Fibroblast of lung (primary cell): Measurements from ENCODE around the gene AP4B1. TPM values are rescaled to one million over a fixed set of nuclear protein-coding genes. Genes with fewer than 3 reads are reported as not detected.

Experiments used
- DNase-seq, 2 donors: peaks; one replicate each; pipeline versions ENCODE4 v3.0.0 to v3.0.0-alpha.2; 2010; ENCODE audit warnings: low read depth in 2 of 2
- H2AFZ ChIP-seq: 2 replicates; pipeline ENCODE4 v1.5.1; 2012; ENCODE audit warnings: low read length, control low read depth, inconsistent platforms
- H3K27ac ChIP-seq: 2 replicates; pipeline ENCODE4 v1.5.1; 2011; ENCODE audit warnings: low read length, control low read depth; ENCODE audit not compliant: insufficient read depth
- H3K27me3 ChIP-seq: 2 replicates; pipeline ENCODE4 v1.5.1; 2011; ENCODE audit warnings: mild to moderate bottlenecking, low read length; ENCODE audit not compliant: control insufficient read depth, insufficient read depth
- H3K36me3 ChIP-seq: 2 replicates; pipeline ENCODE4 v1.5.1; 2011; ENCODE audit warnings: low read length; ENCODE audit not compliant: control insufficient read depth, insufficient read depth
- H3K4me1 ChIP-seq: 2 replicates; pipeline ENCODE4 v1.5.1; 2011; ENCODE audit warnings: low read length; ENCODE audit not compliant: control insufficient read depth, insufficient read depth; ENCODE audit errors: extremely low read depth
- H3K4me2 ChIP-seq: 2 replicates; pipeline ENCODE4 v1.5.1; 2011; ENCODE audit warnings: low read length, control low read depth; ENCODE audit not compliant: insufficient read depth; ENCODE audit errors: extremely low read depth
- H3K4me3 ChIP-seq, 4 experiments: fragments of 200-600 bp in 1 of 4; sonication (generic) in 1 of 4; replicated peaks in 1 of 4; 2 replicates each; pipeline ENCODE4 v1.5.1; 2011 to 2016; ENCODE audit warnings: low read length in 4 of 4, low read depth in 3 of 4, mild to moderate bottlenecking in 3 of 4, control low read depth in 2 of 4, inconsistent platforms in 1 of 4, mixed read lengths in 1 of 4; ENCODE audit not compliant: insufficient read depth in 1 of 4; ENCODE audit errors: control extremely low read depth in 1 of 4
- H3K79me2 ChIP-seq: 2 replicates; pipeline ENCODE4 v1.5.1; 2012; ENCODE audit warnings: mild to moderate bottlenecking, low read length, inconsistent platforms; ENCODE audit not compliant: control insufficient read depth, insufficient read depth
- H3K9ac ChIP-seq: 2 replicates; pipeline ENCODE4 v1.5.1; 2011; ENCODE audit warnings: mild to moderate bottlenecking, low read length, control low read depth; ENCODE audit not compliant: insufficient read depth
- H3K9me3 ChIP-seq: 2 replicates; pipeline ENCODE4 v1.5.1; 2012; ENCODE audit warnings: low read depth, low read length; ENCODE audit not compliant: control insufficient read depth, insufficient read depth
- H4K20me1 ChIP-seq: 2 replicates; pipeline ENCODE4 v1.5.1; 2011; ENCODE audit warnings: low read length; ENCODE audit not compliant: control insufficient read depth, insufficient read depth; ENCODE audit errors: extremely low read depth
- CTCF ChIP-seq, 2 donors: IDR thresholded peaks in 1 of 2; conservative IDR thresholded peaks in 1 of 2; 1 replicate in 1 of 2; 2 replicates in 1 of 2; pipeline ENCODE4 v1.5.1; 2011 to 2012; ENCODE audit warnings: low read length in 2 of 2, control low read depth in 1 of 2, inconsistent platforms in 1 of 2, low read depth in 1 of 2, mild to moderate bottlenecking in 1 of 2
- EZH2 ChIP-seq: IDR thresholded peaks from 2 replicates; pipeline ENCODE4 v1.5.1; 2012; ENCODE audit warnings: low read length, control low read depth, mild to moderate bottlenecking; ENCODE audit errors: missing control alignments
- polyA plus RNA-seq, 2 donors: library from polyadenylated mRNA; depleted of rRNA in 1 of 2; stranded (reverse) in 1 of 2; unstranded in 1 of 2; fragments of >200 nt; gene quantifications; 2 replicates each; pipeline ENCODE4 v1.2.1, GENCODE V29; 2011 to 2012; ENCODE audit warnings: missing spikeins in 1 of 2
- total RNA-seq: library from RNA; depleted of rRNA; stranded (reverse); fragments of >200 nt; gene quantifications from 2 replicates; pipeline ENCODE4 v1.2.1, GENCODE V29; 2014

AP4B1 gene
- total and polyA plus RNA-seq, 2 donors (not counting 1 experiment from before 2014, with no cell fraction given): 11.7 to 16.8 TPM

DNA sequence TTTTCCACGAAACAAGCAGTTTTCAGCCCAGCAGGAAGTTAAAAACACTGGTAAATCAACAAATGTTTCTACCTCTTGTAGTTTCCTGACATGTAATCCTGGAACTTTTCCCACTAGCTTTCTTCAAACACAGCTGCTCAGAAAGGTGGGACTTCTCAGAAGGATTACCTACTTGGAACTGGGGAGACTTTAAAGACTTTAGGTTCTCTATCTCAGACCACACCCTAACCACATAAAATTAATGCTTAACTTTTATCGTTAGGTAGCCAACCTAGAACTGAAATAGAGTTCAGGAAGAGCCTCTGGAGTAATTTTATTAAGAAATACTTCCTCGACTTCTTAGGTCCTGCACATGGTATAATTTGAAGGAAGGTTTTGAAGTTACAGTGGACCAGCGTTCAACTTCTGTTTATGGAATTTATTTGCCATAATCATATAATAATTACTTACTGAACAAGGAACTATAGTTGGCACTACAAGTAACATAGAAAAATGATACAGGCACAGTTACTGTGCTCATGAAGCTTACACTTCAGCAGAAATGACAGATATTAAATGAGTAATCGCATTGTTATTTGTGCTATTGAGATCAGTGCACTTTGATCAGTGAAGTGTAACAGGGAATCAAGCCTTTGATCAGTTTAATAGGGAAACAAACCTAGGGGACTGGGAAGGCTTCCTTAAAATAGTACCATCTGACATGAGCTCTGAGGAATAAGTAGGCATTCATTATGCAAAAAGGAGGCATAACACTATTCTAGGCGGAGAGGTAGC is 17.0 kb downstream of the AP4B1 start, which contains the start of gene BCL2L15:
Gene BCL2L15 (minus strand): TSS at position 180 of the 774 bp plus-strand sequence. CDS start 206 bp downstream, outside the sequence.
- Histone ChIP-seq H3K4me1 (no peaks in the 10 kb centered on the region), H3K9me3 (no peaks in the 10 kb centered on the region), H3K27ac (no peak within 1 kb of the TSS), H4K20me1 (no peaks in the 10 kb centered on the region), H3K27me3 (no peaks in the 10 kb centered on the region), H3K4me3 (no peak within 1 kb of the TSS), H3K9ac (no peak within 1 kb of the TSS), H3K36me3 (no peaks in the 10 kb centered on the region), H3K79me2 (no peaks in the 10 kb centered on the region), H2AFZ (no peak within 1 kb of the TSS), H3K4me2 (no peak within 1 kb of the TSS)
- no peak for TF ChIP-seq CTCF (conservative IDR thresholded peaks at IDR 0.05 in 1 of 2, IDR thresholded peaks at IDR 0.05 in 1 of 2; ENCODE audit: low read depth in 1 of 2, low read length in 2 of 2)
- DNase-seq: no peak

DNA sequence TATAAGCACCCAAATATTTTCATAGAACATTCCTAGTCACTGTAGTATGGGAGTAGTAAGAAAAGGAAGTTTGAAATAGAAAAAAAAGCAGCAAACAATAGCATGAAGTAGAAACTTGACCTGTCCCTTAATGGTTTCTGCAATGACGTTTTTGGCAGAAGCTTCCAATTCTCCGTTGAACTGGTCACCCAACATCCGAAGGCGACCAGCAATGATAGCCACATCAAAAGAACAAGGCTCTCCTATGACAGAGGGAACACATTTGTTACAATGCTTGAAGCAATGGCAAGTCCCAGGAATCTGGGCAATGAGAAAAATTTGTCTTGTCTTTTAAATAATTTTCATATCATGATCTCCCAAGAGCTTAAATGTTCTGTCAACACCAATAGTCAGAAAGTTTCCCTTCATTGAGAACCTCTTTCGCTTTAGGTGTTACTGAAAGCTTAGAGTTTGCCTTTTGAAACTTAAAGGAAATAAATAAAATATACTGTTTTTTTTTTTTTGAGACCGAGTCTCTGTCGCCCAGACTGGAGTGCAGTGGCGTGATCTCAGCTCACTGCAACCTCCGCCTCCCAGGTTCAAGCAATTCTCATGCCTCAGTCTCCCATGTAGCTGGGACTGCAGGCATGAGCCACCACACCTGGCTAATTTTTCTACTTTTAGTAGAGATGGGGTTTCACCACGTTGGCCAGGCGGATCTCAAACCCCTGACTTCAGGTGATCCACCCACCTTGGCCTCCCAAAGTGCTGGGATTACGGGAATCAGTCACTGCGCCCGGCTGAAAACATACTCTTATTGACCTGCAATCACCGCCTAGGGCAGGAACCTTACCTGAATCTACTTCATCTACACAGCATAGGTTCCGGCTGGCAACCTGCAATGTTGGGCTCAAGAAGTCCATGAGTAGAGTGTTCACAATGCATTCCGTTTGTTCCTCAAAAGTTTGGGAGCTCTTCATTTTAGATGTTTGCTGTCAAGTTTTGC is 17.9 kb downstream of the AP4B1 start:
- Histone ChIP-seq H3K4me2 (no peak overlapping the region), H3K36me3 (no peaks in the 10 kb centered on the region), H3K9ac (no peak overlapping the region), H3K9me3 (no peaks in the 10 kb centered on the region), H3K27me3 (no peaks in the 10 kb centered on the region), H3K4me1 (no peaks in the 10 kb centered on the region), H3K4me3 (no peak overlapping the region), H4K20me1 (no peaks in the 10 kb centered on the region), H2AFZ (no peak overlapping the region), H3K79me2 (no peaks in the 10 kb centered on the region), H3K27ac (no peak overlapping the region)
- DNase-seq: no peak
- TF ChIP-seq CTCF (conservative IDR thresholded peaks at IDR 0.05 in 1 of 2, IDR thresholded peaks at IDR 0.05 in 1 of 2; ENCODE audit: low read depth in 1 of 2, low read length in 2 of 2) (no peak), EZH2 (no peak)

- Histone ChIP-seq H3K4me2 (no peak overlapping the region), H3K9ac (no peak overlapping the region), H3K36me3 (no peaks in the 10 kb centered on the region), H2AFZ (no peak overlapping the region), H4K20me1 (no peaks in the 10 kb centered on the region), H3K4me3 (no peak overlapping the region), H3K9me3 (no peaks in the 10 kb centered on the region), H3K4me1 (no peaks in the 10 kb centered on the region), H3K27ac (no peak overlapping the region), H3K27me3 (no peaks in the 10 kb centered on the region), H3K79me2 (no peaks in the 10 kb centered on the region)
- DNase-seq: no peak
- TF ChIP-seq CTCF (conservative IDR thresholded peaks at IDR 0.05 in 1 of 2, IDR thresholded peaks at IDR 0.05 in 1 of 2; ENCODE audit: low read depth in 1 of 2, low read length in 2 of 2) (no peak), EZH2 (no peak)
Observed at GRCh38 chr1:113881661-113882060, 22.9 kb downstream of the AP4B1 start.
